Natural killer cell (primary cell): ENCODE data around the gene SH3RF2. TPM values are rescaled to one million over a fixed set of nuclear protein-coding genes. Genes with fewer than 3 reads are reported as not detected.

Source experiments
- ATAC-seq, 3 donors: fragments of 150-1000 bp in 2 of 3; fragments of 200-7000 bp in 1 of 3; cut with Tn5 transposase; 1 replicate in 1 of 3; 2 replicates in 2 of 3; pipeline ENCODE4 v1.10.0; 2021; ENCODE audit warnings: mild to moderate bottlenecking in 2 of 3, moderate library complexity in 2 of 3
- DNase-seq, 2 donors: peaks; one replicate each; pipeline versions ENCODE4 v3.0.0 to v3.0.0-alpha.2; 2013 to 2021; ENCODE audit warnings: mixed read lengths in 1 of 2
- H3K27ac ChIP-seq: one replicate; pipeline ENCODE4 v1.5.1; 2013; ENCODE audit warnings: mild to moderate bottlenecking, low read length
- H3K27me3 ChIP-seq: one replicate; pipeline ENCODE4 v1.6.1; 2013; ENCODE audit warnings: low read length; ENCODE audit not compliant: control insufficient read depth, insufficient read depth
- H3K36me3 ChIP-seq: one replicate; pipeline ENCODE4 v1.6.1; 2013; ENCODE audit warnings: low read length; ENCODE audit not compliant: control insufficient read depth, insufficient read depth
- H3K4me1 ChIP-seq: one replicate; pipeline ENCODE4 v1.6.1; 2013; ENCODE audit warnings: low read length; ENCODE audit not compliant: control insufficient read depth, insufficient read depth
- H3K4me3 ChIP-seq: one replicate; pipeline ENCODE4 v1.5.1; 2013; ENCODE audit warnings: low read length
- H3K9me3 ChIP-seq: one replicate; pipeline ENCODE4 v1.6.1; 2013; ENCODE audit warnings: low read length; ENCODE audit not compliant: control insufficient read depth, insufficient read depth
- H3K27ac Mint-ChIP-seq, 2 donors: one replicate each; pipeline ENCODE4 v1.8.0; 2022; ENCODE audit warnings: mild to moderate bottlenecking in 2 of 2, mixed read lengths in 2 of 2, moderate library complexity in 1 of 2
- H3K27me3 Mint-ChIP-seq, 2 donors: one replicate each; pipeline ENCODE4 v1.8.0; 2022; ENCODE audit warnings: low read depth in 2 of 2, mixed read lengths in 2 of 2
- H3K36me3 Mint-ChIP-seq: one replicate; pipeline ENCODE4 v1.8.0; 2022; ENCODE audit warnings: mixed read lengths
- H3K4me1 Mint-ChIP-seq, 2 donors: one replicate each; pipeline ENCODE4 v1.8.0; 2022; ENCODE audit warnings: mixed read lengths in 2 of 2
- H3K4me3 Mint-ChIP-seq: one replicate; pipeline ENCODE4 v1.8.0; 2022; ENCODE audit warnings: mild to moderate bottlenecking, moderate library complexity, mixed read lengths
- H3K9me3 Mint-ChIP-seq, 2 donors: one replicate each; pipeline ENCODE4 v1.8.0; 2022; ENCODE audit warnings: mixed read lengths in 2 of 2
- CTCF ChIP-seq: fragments of 200-600 bp; IDR thresholded peaks from one replicate; pipeline ENCODE4 v1.8.0; 2022; ENCODE audit warnings: antibody characterized with exemption
- WGBS: methylation state at CpG from one replicate; pipeline ENCODE4 v1.1.7; 2013; ENCODE audit warnings: missing lambda C conversion rate; ENCODE audit not compliant: insufficient coverage; 5-methylcytosine and 5-hydroxymethylcytosine counted together
- intact Hi-C: fragments of 100-400 bp; cut with micrococcal nuclease; formaldehyde crosslinking; loops from one replicate; pipeline ENCODE4 v1.14.2; 2022
- total RNA-seq, 4 donors: library from RNA; stranded (reverse); fragments of 120-200 nt in 1 of 4; gene quantifications; one replicate each; pipeline versions ENCODE4 v1.2.3 to v1.2.4, GENCODE V29; 2013 to 2022

SH3RF2 gene
- total RNA-seq, 3 donors from 2014 or later (not counting 1 experiment from before 2014, with no cell fraction given): 0.28 to 0.35 TPM; not detected in 1

DNA sequence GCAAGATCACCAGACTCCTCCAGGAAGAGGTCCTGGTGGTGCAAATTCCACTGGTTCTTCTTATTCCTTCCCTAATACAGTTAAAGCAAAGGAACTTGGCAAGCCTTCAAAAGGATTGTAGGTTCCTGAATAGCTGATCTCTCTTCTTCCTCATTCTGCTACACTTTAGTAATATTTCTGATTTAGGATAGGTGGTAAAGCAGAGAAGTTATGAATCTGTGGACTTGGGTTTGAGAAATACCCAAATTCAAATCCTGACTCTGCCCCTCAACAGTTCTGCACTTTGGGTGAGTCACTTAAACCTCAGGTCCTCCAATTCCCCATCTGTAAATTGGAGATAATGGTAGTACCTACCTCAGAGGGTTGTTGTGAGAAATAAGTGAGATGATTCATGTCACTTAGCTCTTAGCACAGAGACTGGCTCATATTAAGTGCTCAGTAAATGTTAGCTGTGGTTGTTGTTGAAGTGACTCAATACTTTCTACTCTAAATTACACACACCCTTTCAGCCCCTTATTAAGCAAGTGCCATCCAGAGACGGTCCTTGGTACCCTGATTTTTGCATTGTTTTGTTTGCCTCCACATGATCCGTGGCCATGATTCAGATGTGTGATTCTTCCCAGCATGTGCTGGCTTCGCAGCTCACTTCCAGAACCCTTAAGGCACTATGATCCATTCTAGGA is 5.2 kb downstream of the SH3RF2 start:
- Mint-ChIP-seq H3K27me3 (peaks cover 6 to 14% of the 10 kb centered on the region in 2 donors), H3K4me1 (no peaks in the 10 kb centered on the region), H3K27ac (no peak overlapping the region), H3K4me3 (no peak overlapping the region), H3K36me3 (no peaks in the 10 kb centered on the region), H3K9me3 (no peaks in the 10 kb centered on the region)
- intact Hi-C loops: no loop called here
- Histone ChIP-seq H3K27me3 (no peaks in the 10 kb centered on the region), H3K4me3 (no peak overlapping the region), H3K9me3 (no peaks in the 10 kb centered on the region), H3K4me1 (no peaks in the 10 kb centered on the region), H3K27ac (no peak overlapping the region), H3K36me3 (no peaks in the 10 kb centered on the region)
- ATAC-seq (no peak), DNase-seq (no peak)
- 80% methylated on average over 3 of the region's 3 CpGs for WGBS
- TF ChIP-seq CTCF: no peak

GRCh38 chr5:145942201-145942600 is 5.8 kb downstream of the SH3RF2 start:
- Mint-ChIP-seq H3K27ac (no peak overlapping the region), H3K9me3 (no peaks in the 10 kb centered on the region), H3K36me3 (no peaks in the 10 kb centered on the region), H3K4me3 (no peak overlapping the region), H3K27me3 (peaks cover under 1 to 9% of the 10 kb centered on the region in 2 donors), H3K4me1 (no peaks in the 10 kb centered on the region)
- DNase-seq (no peak), ATAC-seq (no peak)
- Histone ChIP-seq H3K36me3 (no peaks in the 10 kb centered on the region), H3K27me3 (no peaks in the 10 kb centered on the region), H3K4me3 (no peak overlapping the region), H3K4me1 (no peaks in the 10 kb centered on the region), H3K9me3 (no peaks in the 10 kb centered on the region), H3K27ac (no peak overlapping the region)
- 73% methylated on average over 3 of the region's 3 CpGs for WGBS
- intact Hi-C loops: no loop called here
- TF ChIP-seq CTCF: no peak

DNA sequence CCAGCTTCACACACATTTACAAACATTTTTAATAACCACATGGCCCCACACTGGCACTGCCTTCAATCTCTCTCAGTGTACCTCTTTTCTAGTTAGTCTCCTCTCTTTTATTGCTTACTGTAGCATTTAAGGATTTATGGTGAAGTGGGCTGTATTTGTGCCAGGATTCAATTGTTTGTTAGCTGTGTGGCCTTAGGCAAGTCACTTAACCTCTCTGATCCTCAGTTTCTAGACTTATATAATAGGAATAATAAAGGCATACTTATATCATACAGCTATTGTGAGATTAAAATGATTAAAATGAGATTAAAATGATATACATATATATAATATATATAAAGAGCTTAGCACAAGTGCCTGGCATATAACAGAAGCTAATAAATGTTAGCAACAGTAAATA is 6.4 kb downstream of the SH3RF2 start:
- H3K27ac ChIP-seq: no peak overlapping the region
- no peak overlapping the region for H3K4me3 ChIP-seq
- DNase-seq: no peak
- Mint-ChIP-seq H3K27ac (no peak overlapping the region), H3K36me3 (no peaks in the 10 kb centered on the region), H3K4me3 (no peak overlapping the region), H3K4me1 (no peaks in the 10 kb centered on the region), H3K9me3 (no peaks in the 10 kb centered on the region), H3K27me3 (peaks cover 0 to 7% of the 10 kb centered on the region in 2 donors)
- intact Hi-C loops: no loop called here
- ATAC-seq: no peak
- TF ChIP-seq CTCF: no peak
- no peaks in the 10 kb centered on the region for H3K9me3 ChIP-seq
- H3K36me3 ChIP-seq: no peaks in the 10 kb centered on the region
- H3K4me1 ChIP-seq: no peaks in the 10 kb centered on the region
- H3K27me3 ChIP-seq: no peaks in the 10 kb centered on the region

- Mint-ChIP-seq H3K27me3 (peaks cover 0 to 7% of the 10 kb centered on the region in 2 donors), H3K4me1 (no peaks in the 10 kb centered on the region)
- intact Hi-C loops: no loop called here
Observed at GRCh38 chr5:145943674-145944121, 7.3 kb downstream of the SH3RF2 start.

More at GRCh38 chr5:145943674-145944121, 7.3 kb downstream of the SH3RF2 start:
- Mint-ChIP-seq H3K27ac (no peak overlapping the region), H3K36me3 (no peaks in the 10 kb centered on the region), H3K4me3 (no peak overlapping the region), H3K9me3 (no peaks in the 10 kb centered on the region)
- Histone ChIP-seq H3K27me3 (no peaks in the 10 kb centered on the region), H3K4me1 (no peaks in the 10 kb centered on the region), H3K4me3 (no peak overlapping the region), H3K9me3 (no peaks in the 10 kb centered on the region), H3K27ac (no peak overlapping the region), H3K36me3 (no peaks in the 10 kb centered on the region)
- no peak for ATAC-seq
- WGBS: 67% methylated on average over 2 of the region's 2 CpGs
- no peak for DNase-seq
- no peak for TF ChIP-seq CTCF
